NCI-H526 treated with DMSO at 0.1 percent for 48 hours (cell line): ENCODE data around the gene DDIT4L.
"Not testable (repeated sequence)": the region's sequence is repeated elsewhere in the genome, so short reads cannot be mapped to it uniquely, and the experiment has no call there.

ENCODE experiments used
- DNase-seq: peaks from one replicate; lab custom pipeline; 2025; lab: John Stamatoyannopoulos, UW

The DDIT4L gene, protein sequence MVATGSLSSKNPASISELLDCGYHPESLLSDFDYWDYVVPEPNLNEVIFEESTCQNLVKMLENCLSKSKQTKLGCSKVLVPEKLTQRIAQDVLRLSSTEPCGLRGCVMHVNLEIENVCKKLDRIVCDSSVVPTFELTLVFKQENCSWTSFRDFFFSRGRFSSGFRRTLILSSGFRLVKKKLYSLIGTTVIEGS

DNA sequence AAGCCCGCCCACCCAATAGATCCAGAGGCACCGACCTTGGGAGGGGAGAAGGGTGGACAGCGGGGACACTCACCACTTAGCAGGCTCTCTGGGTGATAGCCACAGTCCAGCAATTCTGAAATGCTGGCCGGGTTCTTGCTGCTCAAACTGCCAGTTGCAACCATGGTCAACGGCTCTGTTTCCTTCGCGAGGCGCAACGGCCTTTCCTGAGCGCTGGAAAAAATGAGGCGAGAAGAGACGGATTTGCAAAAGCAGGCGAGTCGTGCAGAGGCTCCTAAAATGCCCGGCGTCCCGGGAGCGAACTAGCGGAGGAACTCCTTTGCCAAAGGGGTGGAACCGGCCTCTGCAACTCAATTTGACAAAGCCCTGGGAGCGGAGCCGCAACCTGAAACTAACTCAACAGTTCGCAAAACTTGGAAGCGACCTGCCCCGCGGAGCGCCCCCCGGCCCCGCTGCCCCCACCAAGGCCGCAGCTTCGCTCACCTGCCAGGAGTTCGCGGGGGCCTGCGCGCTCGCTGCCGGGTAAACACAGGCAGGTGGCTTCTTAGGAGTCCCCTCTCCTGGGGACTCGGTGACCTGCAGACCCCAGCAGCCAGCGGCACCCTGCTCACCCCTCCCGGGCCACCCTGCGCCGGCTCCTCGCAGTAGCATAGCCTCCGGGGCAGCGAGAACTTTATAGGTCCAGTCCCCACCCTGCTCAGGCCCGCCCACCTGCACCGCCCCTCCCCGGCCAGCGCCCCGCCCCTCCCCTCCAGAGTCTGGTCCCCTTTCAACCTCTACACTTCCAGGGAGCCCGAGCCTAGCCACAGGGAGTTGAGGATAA, at the start of gene DDIT4L:
Gene DDIT4L (minus strand): TSS at position 649 of the 823 bp plus-strand sequence. CDS start 485 bp downstream, at position 164.
- no peak for DNase-seq

DNA sequence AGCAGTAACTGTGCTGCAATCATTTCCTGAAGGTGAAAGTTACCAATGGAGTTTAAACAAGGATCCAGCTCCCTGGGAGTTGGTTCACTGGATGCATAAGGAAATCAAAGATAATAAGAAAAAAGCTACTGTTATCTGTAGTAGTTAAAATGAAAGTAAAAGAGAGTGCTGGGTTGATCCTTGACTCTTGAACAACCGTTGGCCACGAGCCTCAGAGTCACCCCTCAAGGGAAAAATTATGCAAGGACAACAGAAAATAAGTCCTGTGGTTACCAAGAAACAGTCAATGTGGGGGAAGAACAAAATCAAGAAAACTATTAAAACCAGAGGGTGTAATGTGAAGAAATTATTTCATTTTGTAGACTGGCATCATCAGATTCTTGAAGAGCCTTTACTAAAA, 49.7 kb upstream of the DDIT4L start:
- no peak for DNase-seq

DNA sequence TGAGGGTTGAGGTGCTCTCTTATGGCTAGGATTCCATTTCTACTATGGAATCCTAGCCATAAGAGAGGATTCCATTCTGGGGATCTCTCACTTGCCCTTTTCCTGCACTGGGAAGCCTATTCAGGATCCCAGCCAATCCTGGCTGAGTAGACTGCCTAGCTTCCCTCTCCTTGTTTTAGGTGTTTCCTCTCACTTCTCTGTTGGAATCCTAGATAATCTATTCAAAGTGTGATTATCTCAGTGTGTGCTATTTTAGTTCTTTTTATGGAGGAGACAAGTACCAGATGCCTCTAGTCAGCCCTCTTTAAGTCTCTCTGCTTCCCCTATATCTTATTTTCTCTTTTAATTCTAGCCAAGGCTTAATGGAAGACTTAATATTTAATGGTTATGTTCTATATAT, 34.5 kb upstream of the DDIT4L start:
- no peak for DNase-seq

- no peak for DNase-seq
Observed at GRCh38 chr4:100224160-100224559, 33.9 kb upstream of the DDIT4L start.

DNA sequence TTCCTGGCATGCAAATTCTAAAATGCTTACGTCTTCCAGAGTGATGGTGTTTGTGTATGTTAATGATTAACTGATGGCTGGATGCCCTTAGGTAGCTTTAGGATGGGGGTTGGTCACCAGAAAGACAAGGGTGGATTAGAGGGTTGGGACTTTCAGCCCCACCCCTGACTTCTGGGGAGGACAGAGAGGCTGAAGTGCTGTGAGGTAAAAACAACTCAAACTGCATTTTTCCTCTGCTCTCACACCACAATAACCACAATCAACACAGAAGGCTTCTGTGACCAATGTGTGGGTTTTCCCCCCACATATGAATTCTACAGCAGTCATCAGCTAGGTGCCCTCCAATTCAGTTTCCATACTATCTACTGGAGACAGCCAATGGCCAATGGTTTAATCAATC, 18.7 kb upstream of the DDIT4L start:
- DNase-seq = no peak

DNA sequence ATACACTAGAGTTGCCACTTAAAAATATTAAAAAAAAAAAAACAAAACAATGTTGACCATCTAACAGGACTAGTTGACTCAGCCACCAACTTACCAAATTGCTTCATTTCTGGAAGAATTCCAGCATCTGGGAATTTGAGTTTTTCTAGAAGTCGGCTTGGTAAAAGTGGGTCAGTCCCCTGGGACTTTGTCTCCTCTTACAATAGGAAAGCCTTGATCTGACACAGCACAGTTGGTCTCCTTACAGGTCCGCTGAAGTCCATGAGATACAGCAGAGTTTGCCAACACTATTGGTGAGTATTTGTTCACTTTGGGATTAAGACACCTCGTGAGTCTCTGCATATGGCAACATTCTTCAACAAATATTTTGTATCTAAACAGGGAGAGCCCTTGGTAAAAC, 18.2 kb upstream of the DDIT4L start:
- DNase-seq = no peak

DNA sequence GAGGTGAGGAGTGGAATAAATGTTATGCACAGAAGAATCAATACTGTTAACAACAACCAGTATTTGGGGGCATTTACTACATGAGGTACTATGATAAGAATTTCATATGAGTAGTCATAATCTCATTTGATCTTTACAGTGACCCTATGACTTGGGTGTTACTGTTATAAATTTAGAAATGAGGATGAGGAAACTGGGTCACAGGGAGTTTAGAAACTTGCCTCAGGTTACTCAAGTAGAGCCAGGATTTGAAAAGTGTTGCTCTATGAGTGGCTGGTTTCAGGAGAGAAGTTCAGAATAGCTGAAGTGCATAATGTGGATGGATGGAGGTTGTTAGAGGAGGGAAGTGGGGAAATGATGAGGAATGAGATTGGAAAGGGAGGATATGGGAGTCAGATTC, 16.6 kb upstream of the DDIT4L start:
- no peak for DNase-seq

DNA sequence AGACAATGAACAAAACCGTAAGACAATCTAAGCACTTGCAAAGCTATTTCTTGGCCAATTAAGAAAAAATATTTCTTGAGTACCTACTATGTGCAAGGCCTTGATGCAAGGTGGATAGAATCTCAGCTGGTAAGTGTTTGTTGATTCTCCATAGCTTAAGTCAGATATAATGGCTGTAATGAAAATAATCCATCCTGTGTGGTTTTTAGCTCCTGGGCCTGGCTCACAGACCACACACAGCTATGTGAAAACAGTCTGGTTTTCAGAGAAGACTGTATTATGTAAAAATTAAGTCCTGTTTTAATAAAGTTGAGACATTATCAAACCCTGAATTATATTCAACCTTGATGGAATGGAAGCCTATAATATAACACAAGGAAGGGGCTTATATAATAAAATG, 7.8 kb upstream of the DDIT4L start:
- no peak for DNase-seq

DNA sequence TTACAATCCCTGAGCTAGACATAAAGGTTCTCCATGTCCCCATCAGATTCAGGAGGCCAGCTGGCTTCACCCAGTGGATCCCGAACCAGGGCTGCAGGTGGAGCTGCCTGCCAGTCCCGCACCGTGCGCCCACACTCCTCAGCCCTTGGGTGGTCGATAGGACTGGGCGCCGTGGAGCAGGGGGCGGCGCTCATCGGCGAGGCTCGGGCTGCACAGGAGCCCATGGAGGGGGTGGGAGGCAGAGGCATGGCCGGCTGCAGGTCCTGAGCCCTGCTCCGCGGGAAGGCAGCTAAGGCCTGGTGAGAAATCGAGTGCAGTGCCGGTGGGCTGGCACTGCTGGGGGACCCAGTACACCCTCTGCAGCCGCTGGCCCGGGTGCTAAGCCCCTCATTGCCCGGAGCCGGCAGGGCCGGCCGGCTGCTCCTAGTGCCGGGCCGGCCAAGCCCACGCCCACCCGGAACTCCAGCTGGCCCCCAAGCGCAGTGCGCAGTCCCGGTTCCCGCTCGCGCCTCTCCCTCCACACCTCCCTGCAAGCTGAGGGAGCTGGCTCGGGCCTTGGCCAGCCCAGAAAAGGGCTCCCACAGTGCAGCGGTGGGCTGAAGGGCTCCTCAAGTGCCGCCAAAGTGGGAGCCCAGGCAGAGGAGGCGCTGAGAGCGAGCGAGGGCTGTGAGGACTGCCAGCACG, 6.3 kb upstream of the DDIT4L start:
- not testable (repeated sequence) for DNase-seq

DNA sequence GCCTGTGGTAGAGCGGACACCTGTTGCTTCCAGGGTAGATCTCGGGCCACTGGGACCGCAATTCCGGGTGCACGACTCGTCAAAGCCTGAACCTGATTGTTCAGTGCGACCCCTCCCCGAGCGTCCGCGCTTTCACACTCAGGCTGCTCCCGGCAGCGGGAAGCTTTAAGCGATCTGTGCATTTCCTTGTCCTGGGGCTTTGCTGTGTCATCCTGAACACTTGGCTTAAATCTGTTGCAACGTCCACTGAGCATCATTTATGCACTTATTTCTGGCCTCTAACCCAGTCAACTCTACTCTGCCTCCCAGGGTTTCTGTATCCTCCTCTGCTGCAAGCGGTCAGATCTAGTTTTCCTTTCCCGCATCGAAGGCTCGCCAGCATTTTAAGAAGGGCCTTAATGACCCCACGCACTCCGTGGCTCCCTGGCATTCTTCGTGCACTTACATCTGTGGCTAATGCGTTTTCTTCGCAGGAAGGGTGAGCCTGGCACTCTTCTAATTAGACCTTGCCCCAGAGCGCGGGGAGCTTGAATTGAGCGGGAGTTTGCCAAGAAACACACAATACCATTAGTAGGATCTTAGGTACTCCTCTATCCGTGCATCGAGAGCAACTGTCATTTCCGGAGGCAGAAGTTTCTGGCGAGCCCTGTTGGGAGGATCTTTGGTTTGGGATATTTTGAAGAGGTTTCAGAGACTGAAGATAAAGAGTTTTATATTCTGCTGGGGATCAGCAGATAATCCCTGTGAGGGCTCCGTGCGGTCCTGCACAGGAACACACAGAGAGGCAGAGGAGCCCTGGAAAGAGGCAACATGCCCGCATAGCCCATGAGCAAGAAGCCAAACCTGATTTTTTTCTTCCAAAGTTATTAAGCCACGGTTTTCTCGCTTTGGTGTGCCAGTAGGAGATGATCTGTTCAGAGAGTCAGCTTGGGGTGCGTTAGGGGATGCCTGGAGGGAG, 654 bp upstream of the DDIT4L start:
- DNase-seq = no peak

DNA sequence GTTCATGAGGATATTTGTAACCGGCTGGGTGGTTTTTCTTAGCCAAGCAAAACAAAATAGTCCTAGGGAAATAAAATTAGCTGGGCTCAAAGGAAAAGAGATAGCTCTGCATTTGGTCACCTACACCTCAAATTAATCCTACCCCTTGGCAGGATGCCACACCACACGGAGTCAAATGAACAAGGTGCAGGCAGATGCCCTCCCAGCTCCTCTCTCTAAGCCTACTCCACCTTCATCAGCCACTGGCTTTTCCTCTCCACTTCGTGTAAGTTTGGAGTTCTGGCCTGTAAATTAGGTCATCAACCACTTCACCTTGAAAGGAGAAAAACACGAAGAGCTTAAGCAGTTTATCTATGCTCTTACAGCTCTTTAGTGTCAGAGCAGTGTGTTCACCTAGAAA, 1.4 kb downstream of the DDIT4L start:
- no peak for DNase-seq

GRCh38 chr4:100187781-100188180, 2.5 kb downstream of the DDIT4L start:
- DNase-seq = no peak

- no peak for DNase-seq
Observed at GRCh38 chr4:100184787-100185186, 5.5 kb downstream of the DDIT4L start.

GRCh38 chr4:100177855-100178254, 12.4 kb downstream of the DDIT4L start:
- DNase-seq = no peak

- no peak for DNase-seq
Observed at GRCh38 chr4:100177126-100177525, 13.1 kb downstream of the DDIT4L start.

- DNase-seq = no peak
Observed at GRCh38 chr4:100175858-100176257, 14.4 kb downstream of the DDIT4L start.

DNA sequence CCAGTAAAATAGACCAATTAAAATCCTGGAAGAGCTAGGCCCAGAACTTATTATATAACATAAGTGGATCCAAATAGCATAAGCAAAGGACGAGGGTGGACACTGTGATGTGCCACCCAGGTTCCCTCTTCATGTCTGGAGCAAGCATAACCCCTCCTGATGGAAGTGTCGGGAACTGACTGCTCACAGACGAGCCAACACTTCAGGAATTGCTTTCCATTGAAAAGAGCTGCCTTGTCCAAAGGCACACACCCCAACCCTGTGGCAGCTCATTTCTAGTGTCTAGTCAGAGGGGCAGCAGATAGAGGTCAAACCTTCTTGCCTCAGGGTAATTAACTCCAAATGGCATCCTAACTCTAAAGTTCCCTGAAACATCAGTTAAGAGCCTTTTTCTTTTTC, 15.3 kb downstream of the DDIT4L start:
- no peak for DNase-seq

DNA sequence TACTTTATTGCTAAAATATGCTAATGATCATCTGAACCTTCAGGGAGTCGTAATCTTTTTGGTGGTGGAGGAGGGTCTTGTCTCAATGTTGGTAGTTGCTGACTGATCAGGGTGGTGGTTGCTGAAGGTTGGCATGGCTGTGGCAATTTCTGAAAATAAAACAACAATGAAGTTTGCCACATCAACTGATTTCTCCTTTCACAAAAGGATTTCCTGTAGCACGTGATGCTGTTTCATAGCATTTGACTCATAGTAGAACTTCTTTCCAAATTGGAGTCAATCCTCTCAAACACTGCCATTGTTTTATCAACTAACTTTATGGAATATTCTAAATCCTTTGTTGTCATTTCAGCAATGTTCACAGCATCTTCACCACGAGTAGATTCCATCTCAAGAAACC, 19.3 kb downstream of the DDIT4L start:
- DNase-seq = no peak

DNA sequence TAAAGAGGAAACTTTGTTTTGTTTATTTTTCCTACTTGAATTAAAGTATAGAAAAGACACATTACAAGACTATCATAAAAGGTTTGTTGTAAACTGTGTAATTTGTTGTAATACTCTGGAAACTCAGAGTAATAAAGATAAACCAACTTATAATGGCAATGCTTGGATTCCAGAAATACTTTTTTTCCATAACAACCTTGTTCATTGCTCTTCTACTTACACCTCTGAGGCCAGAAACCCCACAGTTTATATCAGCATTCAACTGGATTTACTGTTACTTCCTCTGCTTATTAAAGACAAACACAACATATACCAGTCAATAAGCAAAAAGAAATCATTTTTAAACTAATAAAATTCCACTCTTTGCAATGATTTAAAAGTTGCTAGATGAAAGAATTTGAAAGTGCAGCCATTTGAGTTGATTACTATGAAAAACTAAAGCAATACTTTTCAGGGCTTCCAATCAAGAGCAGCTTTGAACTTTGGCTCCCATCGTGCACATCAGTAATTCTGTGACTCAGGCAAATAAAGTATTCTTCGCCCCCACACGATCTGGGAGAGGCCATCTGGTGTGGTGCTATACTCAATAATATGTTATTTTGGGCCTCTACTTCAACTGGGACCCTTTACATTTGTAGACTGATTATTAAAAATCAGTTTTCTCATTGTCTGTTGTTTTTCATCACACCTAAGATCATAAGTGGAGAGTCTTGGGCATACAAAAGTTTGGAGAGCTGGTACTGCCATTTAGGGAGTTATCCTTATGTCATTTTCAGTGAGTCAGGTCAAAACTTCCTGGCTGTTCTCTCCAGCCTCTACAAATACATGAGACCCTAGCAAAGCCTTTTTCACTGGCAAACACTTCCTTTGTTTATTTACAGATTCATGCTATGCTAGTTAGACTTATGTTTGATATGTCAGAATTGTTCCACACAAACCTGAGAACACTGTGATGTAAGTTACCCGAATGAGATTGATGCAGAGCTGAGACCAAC, 20.5 kb downstream of the DDIT4L start:
- no peak for DNase-seq

- no peak for DNase-seq
Observed at GRCh38 chr4:100168521-100168920, 21.7 kb downstream of the DDIT4L start.
